Stimulated activated CD4-positive, alpha-beta T cell treated with anti-CD3 and anti-CD28 coated beads, TNF-alpha, amount 100 ng/mL, for 4 hours (primary cell): ENCODE measurements around the gene PARVB.

Experiments
- DNase-seq, 3 experiments: peaks; one replicate each; pipeline ENCODE4 v3.0.0-alpha.2; 2020; ENCODE audit warnings: low read depth in 3 of 3

Gene PARVB

GRCh38 chr22:44159811-44160210 lies 135.7 kb downstream of the PARVB start:
- no peak for DNase-seq

DNA sequence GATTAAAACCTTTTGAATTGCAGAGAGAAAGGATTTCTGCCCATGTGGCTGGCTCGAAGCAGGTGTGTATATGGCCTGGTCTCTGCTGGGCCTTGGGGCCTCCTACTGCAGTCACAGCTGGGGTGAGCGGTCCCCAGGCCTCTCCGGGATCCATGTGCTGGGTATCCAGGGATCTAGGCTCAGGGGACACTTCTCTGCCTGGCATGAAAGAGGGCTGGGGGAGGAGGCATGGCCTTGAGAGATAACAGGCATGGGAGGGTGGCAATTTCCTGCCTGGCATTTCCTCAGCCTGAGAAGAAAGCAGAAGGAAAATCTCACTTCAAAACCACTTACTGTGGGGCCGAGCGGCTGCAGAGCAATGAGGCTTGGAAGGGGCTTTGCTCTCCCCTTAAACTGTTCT lies 136.3 kb downstream of the PARVB start:
- DNase-seq, result no peak

DNA sequence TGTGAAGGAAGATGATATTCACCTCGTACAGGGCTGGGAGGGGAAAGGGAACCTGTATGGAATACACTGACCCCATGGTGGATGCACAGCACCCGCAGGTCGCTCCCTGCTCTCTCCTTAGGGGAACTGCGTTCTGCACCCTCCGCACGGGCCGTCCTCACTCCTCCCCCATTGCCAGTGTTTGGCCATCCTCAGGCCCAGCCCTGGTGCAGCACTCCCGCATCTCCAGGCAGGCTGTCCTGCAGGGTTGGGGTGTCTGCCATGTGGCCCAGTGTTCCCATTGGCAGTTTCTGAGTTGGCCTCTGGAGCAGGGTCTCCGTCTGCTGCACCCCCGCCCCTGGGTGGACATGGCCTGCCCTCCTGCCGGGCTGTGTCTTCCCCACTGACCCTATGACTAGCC lies 137.6 kb downstream of the PARVB start:
- DNase-seq, result no peak

DNA sequence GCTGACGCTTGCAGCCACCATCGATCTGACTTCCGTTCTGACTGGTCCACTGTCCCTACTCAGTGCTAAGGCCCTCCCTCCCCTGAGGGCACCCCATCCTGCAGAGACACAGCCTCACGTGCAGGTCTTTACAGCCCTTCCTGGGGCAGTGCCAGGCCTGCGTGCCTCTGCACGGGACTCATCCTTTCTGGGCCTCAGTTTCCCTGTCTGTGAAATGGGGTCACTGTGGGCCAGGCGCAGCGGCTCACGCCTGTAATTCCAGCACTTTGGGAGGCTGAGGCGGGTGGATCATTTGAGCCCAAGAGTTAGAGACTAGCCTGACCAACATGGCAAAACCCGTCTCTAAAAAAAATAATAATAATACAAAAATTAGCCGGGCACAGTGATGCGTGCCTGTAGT lies 138.9 kb downstream of the PARVB start:
- no peak for DNase-seq

- no peak for DNase-seq
These were observed 139.4 kb downstream of the PARVB start for GRCh38 chr22:44163536-44163935.

DNA sequence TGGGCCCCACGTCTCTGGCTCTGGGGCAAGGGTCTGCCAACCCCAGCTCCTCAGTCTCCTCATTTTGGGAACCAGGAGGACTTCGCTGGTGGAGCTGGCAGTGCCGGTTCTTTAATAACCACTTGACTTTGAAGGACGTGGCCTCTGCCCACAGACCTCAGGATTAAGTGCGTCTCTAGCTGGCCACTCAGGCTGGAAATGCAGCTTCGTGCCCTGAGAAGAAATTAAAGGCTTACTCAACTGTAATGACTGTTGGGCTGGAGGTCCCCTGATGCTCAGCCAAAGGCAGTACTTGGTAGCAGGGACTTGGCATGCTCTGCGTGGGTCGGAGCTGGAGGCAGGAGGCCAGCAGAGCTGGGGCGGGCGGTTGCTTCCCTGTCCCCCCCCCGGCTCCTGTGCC lies 139.9 kb downstream of the PARVB start:
- DNase-seq, result no peak

DNA sequence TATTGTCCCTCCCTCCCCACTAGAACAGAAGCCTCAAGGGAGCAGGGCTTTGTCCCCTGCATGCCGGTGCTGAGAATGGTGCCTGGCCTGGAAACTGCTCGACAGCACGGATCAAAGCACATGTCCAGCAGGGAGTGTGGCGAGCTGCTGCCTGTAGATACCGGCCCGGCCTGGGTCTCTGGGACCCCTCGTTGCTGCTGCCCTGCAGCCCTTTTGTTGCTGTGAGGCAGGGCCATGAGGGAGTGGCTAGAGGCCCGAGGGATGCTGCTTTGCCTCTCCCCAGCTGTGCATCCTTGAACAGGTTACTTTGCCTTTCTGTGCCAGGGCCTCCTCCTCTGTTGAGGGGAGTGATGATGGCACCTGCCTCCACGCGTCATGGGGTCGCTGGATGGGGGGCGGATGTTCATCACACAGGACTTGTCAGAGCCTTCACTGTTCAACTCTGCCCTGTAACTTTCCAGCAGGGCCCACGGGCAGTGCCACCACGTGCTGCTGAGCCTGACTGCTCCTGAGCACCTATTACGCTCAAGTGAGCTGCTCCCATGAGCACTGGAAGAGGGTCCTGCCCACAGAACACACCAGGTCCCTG lies 141.3 kb downstream of the PARVB start:
- no peak for DNase-seq

DNA sequence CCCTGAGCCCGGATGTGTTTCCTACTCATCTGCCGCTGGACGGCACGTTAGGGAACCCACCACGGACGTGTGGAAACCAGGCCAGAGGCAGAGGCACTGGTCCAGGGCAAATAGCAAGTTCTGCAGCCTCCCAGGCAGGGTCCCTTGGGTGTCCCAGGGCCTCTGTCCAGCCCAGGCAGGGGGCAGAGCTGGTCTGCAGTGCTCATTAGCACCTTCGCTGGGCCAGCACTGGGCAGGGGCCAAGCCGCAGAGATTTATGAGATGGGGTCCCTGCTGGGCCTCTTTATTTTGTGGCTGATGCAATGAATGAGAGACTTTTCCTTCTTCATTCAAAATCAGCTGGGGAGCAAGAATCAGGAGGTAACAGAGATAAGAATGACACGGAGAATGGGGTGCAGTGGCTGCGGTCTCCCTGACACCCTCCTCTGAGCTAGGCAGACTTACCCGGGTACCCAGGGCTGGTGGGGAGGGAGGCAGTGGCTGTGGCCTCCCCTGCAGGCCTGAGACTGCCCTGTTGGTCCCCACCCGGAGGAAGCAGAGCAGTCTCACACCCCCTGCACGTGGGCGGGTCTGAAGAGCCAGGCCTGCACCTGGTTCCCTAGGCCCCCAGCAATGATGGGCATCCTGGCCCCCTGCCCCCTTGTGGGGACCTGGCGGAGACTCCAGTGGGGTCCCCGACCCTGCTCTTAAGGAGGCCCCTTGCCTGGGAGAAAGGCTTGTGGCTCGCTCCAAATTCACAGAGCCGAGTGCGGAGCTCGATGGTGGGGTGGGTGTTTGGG lies 142.6 kb downstream of the PARVB start:
- DNase-seq, result no peak

DNA sequence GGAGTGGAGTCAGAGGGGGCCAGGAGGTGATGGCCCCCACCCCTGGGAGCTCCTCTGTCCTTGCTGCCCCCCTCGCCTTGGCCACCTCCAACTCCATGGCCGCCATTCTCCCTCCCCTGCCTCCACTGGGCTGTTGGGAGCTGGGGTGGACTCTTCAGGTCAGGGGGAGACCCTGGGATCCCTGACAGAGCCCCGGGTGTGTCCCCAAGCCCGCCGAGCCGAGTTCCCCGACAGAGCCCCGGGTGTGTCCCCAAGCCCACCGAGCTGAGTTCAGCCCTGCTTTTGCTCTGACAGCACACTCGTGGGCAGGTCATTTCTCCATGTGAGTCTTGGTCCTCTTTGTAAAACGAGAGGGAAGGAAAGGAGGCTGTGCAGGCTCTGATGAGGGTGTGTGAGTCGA lies 143.4 kb downstream of the PARVB start:
- DNase-seq, result no peak

GRCh38 chr22:44168206-44168605 lies 144.1 kb downstream of the PARVB start:
- DNase-seq, result no peak

DNA sequence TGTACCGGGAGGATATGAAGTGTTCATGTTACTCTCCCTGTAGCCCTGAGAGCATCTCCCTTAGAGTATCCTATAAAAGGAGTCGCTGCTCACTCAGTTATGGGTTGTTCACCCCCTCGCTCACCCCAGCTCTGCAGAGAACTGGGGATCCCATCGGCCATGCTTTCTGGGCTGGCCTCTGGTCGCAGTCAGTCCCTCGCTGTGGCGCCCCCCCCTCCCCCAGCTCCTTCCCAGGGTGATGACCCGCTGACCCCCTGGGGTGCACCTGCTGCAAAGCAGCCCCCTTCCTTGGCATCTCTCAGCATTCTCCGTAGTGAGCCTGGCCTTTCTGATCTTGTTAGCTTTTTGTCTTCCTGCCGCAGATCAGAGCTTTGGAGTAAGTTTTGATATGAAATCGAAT lies 146.4 kb downstream of the PARVB start:
- DNase-seq, result no peak

DNA sequence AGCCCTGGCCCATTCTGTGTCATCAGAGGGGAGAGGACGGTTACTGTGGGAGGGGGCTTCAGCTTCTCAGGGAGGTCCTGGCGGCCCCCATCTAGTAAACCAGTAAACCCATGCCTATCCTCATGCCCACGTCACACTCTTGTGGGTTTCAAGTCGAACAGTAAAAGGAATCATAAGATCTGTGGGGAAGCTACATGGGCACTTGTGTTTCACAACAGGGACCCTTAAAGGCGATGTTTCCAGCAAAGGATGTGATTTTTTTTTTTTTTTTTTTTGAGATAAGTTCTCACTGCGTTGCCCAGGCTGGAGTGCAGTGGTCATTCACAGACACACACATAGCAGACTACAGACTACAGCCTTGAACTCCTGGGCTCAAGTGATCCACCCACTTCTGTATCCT lies 147.5 kb downstream of the PARVB start:
- no peak for DNase-seq

DNA sequence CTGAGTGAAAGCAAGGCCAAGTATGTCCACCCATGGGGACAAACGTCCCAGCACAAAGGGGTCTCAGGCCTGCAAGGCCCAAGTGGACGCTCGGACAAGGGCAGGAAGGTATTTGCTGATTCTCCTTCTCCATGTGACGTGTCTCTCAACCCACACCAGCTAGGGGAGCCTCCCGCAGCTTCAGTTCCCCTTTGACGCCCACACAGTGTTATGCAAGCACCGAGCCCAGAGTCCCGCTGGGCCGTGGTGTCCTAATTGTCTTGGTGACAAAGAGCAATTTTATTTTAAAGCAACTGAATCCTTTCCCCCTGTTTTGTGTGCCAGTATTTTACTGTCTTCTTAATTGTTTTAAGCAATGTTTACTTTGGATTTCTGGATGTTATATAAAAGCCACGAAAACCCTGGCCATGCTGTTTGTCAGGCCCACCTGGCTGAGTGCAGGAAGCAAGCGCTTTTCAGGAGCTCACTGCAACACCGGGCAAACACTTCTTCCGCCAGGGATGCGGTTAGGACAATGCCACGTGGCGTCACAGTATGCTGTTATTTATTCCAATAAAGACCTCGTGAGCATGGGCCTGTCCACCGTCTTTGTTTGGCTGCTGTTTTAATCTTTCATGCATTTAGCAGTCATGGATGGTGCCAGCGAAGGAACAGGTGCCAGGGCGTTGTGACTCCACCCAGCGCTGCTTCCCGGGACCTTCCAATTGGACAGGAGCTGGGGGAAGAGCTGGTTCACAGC lies 148.4 kb downstream of the PARVB start:
- no peak for DNase-seq

DNA sequence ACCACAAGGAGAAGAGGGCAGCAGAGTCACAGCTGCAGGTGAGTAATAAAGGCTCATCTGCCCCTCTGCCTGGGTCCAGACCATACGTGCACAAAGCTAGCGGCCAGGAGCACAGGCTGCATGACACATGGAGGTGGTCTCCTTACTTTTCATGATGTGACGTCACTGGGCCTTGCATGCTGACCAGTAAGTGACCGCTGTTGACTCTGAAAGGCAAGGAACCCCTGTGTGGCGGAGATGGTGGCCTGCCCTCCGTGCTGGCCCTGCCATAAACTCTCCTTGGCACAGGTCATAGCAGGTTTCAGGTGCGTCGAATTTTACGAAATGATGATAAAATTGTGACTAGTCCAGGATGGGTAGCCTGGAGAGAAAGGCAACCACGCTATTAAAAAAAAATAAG lies 149.1 kb downstream of the PARVB start:
- no peak for DNase-seq

DNA sequence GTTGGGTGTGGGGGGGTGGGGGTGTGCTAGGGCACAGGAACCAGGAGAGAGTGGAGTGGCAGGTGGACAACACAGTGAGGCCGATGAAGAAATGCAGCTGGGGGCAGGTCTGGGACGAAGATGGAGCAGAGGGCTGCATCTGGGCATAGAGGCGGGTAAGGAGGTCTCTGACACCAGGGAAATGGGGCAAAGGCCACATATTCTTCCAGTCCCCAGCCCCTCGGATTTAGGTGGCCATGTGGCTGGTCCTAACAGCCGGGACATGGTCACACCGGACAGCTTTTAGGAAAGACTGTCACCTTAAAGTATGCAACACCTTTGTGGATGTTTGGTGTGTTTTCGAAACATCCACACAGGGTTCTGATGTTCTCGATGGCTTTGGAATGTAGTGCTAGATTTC lies 151.6 kb downstream of the PARVB start:
- DNase-seq, result no peak

DNA sequence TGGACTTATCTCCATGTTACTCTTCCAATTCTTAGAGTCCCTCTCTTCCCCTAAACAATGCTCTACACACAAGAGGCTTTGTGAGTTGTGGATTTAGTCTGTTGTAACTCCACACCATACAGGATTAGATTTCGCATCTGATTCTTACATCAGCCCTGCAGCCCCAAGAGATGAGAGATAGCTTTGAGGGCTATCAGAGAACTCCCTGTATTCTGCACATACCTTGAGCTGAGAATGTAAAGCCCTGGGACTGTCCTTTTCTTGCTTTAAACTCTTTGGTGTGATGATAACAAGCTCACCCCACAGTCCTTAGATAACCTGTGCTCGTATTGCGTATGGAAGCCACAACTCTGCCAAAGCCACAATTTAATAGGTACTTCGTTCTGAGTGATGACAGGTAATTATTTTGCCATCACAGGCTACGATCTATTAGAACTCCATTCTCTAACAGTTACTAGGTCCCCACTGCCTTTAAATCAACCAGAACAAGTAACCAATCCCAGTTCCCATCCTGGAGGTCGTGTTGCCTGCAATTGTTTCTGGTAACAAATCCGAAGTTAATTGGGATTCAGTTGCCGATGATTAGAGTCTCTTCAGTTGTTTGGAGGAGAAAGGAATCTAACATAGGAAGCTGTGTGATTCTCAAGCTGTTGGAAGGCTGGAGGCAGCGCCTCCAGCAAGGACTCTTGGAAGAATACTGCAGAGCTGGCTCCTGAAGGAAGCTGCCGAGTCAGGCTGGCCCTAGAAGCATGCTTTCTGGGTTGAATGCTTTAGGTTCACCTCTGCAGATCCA lies 155.3 kb downstream of the PARVB start:
- no peak for DNase-seq

DNA sequence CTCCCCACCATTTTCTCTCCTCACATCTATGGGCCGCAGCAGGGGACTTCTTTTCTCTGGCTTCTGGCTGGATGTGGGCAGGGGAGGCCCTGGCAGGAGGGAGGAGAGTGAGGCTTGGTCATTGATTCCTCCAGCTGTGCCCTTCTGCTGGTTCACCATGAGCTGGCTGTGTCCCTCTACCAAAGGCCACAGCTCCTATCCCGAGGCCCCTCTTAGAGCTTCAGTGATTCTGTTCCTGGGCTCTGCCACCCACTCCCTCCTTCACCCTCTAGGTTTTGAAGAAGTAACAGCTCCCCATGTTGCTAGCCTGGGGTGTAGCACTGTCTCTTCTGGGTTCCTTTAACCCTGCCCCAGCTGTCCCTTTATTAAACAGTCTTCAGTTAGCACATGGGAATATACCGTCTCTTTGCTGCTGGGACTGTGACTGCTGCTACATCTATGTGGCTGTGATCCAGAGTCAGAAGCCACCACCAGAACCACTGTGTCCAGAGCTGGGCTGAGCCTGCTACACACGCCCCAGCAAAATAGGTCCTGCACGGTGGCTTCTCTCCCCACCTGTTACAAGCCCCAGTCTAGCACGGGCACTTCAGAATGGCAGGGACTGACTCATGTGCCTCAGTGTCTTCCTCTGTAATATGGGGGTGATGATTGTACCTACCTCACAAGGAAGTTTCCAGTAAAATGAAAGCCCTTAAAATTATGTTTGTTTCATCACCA lies 156.0 kb downstream of the PARVB start:
- no peak for DNase-seq

DNA sequence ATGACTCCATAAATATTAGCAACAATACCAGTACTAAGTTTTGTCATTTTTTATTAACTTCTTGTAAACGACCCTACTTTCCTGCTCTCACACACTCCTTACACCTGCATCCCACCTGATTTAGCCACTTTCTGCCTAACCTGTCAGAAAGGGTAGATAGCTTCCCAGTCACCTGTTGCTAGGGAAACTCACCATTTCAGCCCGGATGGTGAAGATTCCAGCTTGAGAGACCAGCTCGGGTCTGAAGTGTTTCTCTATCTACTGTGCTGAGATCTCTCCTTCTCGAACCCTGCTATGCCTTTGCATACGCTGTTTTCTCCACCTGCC lies 156.6 kb downstream of the PARVB start, which contains the start of gene PARVG:
Gene PARVG (plus strand): TSS at position 220 of the 327 bp plus-strand sequence. CDS start 2,405 bp downstream, outside the sequence.
- DNase-seq, result peak in 1 of 3 experiments; percentile 3

- DNase-seq, result peak; percentile 45 to 60 (median 49)
These were observed 157.2 kb downstream of the PARVB start for GRCh38 chr22:44181033-44181911.

DNA sequence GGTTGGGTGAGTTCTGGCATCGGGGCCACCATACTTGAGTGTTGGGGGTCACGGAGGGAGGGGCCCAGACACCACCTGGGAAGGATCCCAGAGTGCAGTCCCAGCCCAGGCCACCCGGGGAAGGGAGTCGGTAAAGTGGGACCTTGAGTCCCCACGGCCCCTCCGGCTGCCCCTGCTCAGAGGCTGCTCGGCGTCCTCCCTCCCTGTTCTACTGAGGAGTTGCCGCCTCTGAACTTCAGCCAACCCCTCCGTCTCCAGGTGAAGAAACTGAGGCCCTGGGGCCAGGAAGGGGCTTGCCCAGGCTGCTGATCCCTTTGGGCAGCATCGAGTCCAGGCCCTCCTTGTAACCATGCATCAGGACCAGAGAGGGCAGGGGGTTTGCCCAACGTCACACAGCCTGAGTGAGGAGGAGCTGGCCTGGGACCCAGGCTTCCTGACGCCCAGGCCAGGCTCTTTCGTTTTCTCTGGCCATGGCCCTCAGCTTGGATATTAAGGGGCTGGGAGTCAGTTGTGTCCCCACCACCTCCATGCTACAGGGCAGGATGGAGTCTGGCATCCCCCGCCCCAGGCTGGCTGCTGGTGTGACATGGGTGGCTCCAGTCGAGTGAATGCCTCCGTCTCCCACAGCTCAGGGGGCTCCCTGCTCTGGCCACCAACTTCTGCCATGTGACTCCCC lies 157.9 kb downstream of the PARVB start:
- DNase-seq, result no peak
